Colonic mucosa (tissue), 4 donors: ENCODE measurements around the gene PRICKLE2. TPM values are rescaled to one million over a fixed set of nuclear protein-coding genes. Genes with fewer than 3 reads are reported as not detected.

ENCODE experiments used
- DNase-seq: peaks from one replicate; pipeline ENCODE4 v3.0.0-alpha.2; 2020
- H3K27ac ChIP-seq: fragments of 200-600 bp; one replicate; pipeline ENCODE4 v1.8.0; 2021
- H3K27me3 ChIP-seq: fragments of 200-600 bp; one replicate; pipeline ENCODE4 v1.8.0; 2021
- H3K36me3 ChIP-seq: fragments of 200-600 bp; one replicate; pipeline ENCODE4 v1.8.0; 2021
- H3K4me1 ChIP-seq: fragments of 200-600 bp; one replicate; pipeline ENCODE4 v1.8.0; 2021; ENCODE audit warnings: mild to moderate bottlenecking
- H3K4me3 ChIP-seq: fragments of 200-600 bp; one replicate; pipeline ENCODE4 v1.8.0; 2021
- H3K9ac ChIP-seq, 2 donors: one replicate each; pipeline ENCODE4 v1.7.0; 2013; ENCODE audit warnings: control low read depth in 2 of 2, low read depth in 2 of 2, low read length in 2 of 2
- H3K9me3 ChIP-seq: fragments of 200-600 bp; one replicate; pipeline ENCODE4 v1.8.0; 2021
- intact Hi-C: fragments of 100-400 bp; cut with DNase I; formaldehyde crosslinking; loops from one replicate; pipeline ENCODE4 v1.14.1; 2022
- total RNA-seq, 2 donors: library from RNA; stranded (reverse); fragmentation: NEBNext Ultra II Directional in 1 of 2; extraction: Animal tissue kit (Norgen Biotek cat#: 25700) in 1 of 2; gene quantifications; one replicate each; pipeline ENCODE4 v1.2.1, GENCODE V29; 2021
- TF ChIP-seq, protein P1 (sequence below): fragments of 200-600 bp; IDR thresholded peaks from one replicate; pipeline ENCODE4 v1.8.0; 2022; ENCODE audit warnings: antibody characterized with exemption, mild to moderate bottlenecking
- donor health status: healthy.
- donor health status: DM: no; HTN: no; CAD: no.
- donor health status: DM: no; HTN: no; CAD: no.

The PRICKLE2 gene
- total RNA-seq, 2 donors from 2014 or later = 4.4 to 7.6 TPM

DNA sequence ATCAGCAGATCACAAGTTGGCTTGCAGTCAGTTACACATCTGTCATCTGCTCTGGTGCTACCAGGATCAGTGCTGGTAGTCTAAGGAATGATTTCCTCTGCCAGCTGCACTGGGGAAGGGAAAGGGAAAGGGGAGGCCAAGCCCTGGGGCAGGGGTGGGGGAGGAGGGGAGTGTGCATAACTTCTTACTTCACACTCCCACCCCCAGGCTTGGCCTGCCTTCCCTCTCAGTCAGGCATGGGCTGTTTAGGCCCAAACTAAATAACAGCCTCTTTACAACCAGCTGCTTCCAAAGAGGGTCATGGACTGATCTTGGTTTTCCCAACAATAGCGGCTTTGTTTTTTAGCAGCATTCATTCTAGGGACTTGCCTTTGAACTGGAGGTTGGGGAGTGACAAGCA lies 115.8 kb downstream of the PRICKLE2 start:
- Histone ChIP-seq H3K27me3 (no peaks in the 10 kb centered on the region), H3K27ac (no peak overlapping the region), H3K36me3 (no peaks in the 10 kb centered on the region), H3K9ac (no peak overlapping the region), H3K9me3 (no peaks in the 10 kb centered on the region), H3K4me3 (no peak overlapping the region), H3K4me1 (no peaks in the 10 kb centered on the region)
- peak; percentile 46 for DNase-seq
- TF ChIP-seq, protein P1, sequence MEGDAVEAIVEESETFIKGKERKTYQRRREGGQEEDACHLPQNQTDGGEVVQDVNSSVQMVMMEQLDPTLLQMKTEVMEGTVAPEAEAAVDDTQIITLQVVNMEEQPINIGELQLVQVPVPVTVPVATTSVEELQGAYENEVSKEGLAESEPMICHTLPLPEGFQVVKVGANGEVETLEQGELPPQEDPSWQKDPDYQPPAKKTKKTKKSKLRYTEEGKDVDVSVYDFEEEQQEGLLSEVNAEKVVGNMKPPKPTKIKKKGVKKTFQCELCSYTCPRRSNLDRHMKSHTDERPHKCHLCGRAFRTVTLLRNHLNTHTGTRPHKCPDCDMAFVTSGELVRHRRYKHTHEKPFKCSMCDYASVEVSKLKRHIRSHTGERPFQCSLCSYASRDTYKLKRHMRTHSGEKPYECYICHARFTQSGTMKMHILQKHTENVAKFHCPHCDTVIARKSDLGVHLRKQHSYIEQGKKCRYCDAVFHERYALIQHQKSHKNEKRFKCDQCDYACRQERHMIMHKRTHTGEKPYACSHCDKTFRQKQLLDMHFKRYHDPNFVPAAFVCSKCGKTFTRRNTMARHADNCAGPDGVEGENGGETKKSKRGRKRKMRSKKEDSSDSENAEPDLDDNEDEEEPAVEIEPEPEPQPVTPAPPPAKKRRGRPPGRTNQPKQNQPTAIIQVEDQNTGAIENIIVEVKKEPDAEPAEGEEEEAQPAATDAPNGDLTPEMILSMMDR = no peak
- intact Hi-C loops = no loop called here

DNA sequence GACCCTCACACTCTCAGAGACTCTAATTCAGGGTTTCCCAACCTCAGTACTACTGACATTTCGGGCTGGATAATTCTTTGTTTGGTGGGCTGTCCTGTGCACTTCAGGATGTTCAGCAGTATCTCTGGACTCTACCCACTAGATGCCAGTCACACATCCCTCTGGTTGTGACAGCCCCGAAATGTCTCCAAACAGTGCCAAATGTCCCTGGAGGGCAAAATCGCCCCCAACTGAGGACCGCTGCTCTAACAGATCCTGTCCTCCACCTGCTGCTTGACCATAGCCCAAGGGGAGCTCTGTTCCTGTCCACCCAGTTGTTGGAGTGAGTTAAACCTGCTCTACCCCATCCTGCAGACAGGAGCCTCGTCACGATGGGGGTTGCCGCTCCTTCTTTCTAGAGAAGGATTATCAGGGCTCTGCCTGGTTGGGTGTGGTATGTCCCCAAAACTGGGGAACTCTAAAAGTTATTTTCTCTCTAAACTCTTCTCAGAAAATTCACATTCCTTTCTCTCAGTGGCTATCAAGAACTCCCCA lies 116.4 kb downstream of the PRICKLE2 start:
- TF ChIP-seq, protein P1 = no peak
- intact Hi-C loops = no loop called here
- H3K36me3 ChIP-seq = no peaks in the 10 kb centered on the region
- no peak overlapping the region for H3K27ac ChIP-seq
- no peak for DNase-seq
- no peaks in the 10 kb centered on the region for H3K27me3 ChIP-seq
- no peaks in the 10 kb centered on the region for H3K9me3 ChIP-seq
- H3K4me1 ChIP-seq = no peaks in the 10 kb centered on the region
- H3K9ac ChIP-seq = no peak overlapping the region
- no peak overlapping the region for H3K4me3 ChIP-seq

DNA sequence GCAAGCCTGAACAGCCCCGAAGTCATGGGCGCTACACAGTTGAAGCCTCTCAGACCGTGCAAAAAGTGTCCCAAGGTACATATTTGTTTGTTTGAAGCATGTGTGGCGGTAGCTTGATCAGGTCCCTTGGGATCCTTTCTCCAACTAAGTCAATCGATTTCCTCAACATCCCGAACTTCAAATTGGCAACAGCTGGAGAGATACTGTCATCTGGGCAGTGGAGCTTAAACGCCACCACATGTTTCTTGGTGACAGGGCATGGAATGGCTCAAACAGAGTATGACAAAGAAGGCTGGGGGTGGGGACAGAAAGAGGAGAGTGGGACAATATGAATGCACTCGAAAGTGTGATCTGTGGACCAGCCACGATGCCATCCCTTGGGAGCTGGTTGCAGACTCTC lies 117.0 kb downstream of the PRICKLE2 start:
- Histone ChIP-seq H3K36me3 (no peaks in the 10 kb centered on the region), H3K4me3 (no peak overlapping the region), H3K9ac (no peak overlapping the region), H3K9me3 (no peaks in the 10 kb centered on the region), H3K27ac (no peak overlapping the region), H3K27me3 (no peaks in the 10 kb centered on the region), H3K4me1 (no peaks in the 10 kb centered on the region)
- DNase-seq = no peak
- TF ChIP-seq, protein P1 = no peak
- intact Hi-C loops = no loop called here

DNA sequence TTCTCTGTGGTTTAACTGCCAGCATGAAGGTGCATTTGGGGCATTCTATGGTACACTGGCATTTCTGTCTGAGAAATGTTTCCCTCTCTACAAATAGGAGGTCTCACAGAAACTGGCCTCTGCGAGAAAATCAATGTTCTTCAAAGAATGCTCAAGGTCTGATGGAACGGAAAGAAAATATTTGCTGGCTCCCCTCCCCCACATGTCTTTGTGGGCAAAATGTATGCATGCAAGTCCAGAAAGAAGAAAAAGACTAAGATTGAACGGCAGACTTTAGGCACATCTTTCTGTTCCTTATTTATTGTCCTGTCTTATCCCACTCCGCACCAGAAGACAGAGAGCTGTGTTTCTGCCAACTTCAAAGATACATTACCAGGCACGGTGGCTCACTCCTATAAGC lies 118.1 kb downstream of the PRICKLE2 start:
- Histone ChIP-seq H3K36me3 (no peaks in the 10 kb centered on the region), H3K9ac (no peak overlapping the region), H3K4me1 (no peaks in the 10 kb centered on the region), H3K27me3 (no peaks in the 10 kb centered on the region), H3K9me3 (no peaks in the 10 kb centered on the region), H3K27ac (no peak overlapping the region), H3K4me3 (no peak overlapping the region)
- TF ChIP-seq, protein P1 = no peak
- no peak for DNase-seq
- intact Hi-C loops = no loop called here

DNA sequence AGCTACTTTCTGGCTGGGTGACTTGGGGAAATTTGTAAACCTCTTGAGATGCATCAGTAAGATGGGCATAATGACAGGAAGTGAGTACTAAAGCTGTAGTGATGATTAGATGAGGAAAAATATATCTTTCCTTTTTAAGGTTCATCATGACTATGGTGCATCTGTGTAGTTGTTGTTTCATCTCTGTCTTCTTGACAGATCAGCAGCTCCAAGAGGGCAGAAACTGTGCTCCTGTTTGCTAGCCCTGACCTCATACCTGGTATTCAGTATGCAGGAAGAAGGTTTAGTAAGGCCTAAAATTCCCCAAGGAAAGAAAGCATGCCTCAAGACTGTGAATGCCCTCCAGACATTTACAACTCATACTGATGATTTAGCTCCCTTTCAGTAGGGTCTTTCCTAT lies 119.5 kb downstream of the PRICKLE2 start:
- no peak overlapping the region for H3K4me3 ChIP-seq

More for the DNA sequence above, 119.5 kb downstream of the PRICKLE2 start:
- no peaks in the 10 kb centered on the region for H3K4me1 ChIP-seq
- TF ChIP-seq, protein P1 = no peak
- DNase-seq = no peak
- H3K36me3 ChIP-seq = no peaks in the 10 kb centered on the region
- intact Hi-C loops = no loop called here
- H3K9ac ChIP-seq = no peak overlapping the region
- H3K27me3 ChIP-seq = no peaks in the 10 kb centered on the region
- no peak overlapping the region for H3K27ac ChIP-seq
- no peaks in the 10 kb centered on the region for H3K9me3 ChIP-seq
